B cell (primary cell): ENCODE results near the gene PREP. TPM values are rescaled to one million over a fixed set of nuclear protein-coding genes. Genes with fewer than 3 reads are reported as not detected.

Experiments used
- ATAC-seq: fragments of 200-7000 bp; cut with Tn5 transposase; one replicate; pipeline ENCODE4 v1.10.0; 2021; ENCODE audit warnings: low read depth, mild to moderate bottlenecking, moderate number of reproducible peaks, moderate library complexity
- CTCF ChIA-PET: fragments of 350-600 bp; sonication (Branson Sonifier 250); formaldehyde crosslinking; loops from one replicate; lab custom pipeline; 2021; ENCODE audit warnings: antibody characterized with exemption, inconsistent platforms; lab: Charles Lee
- POLR2A ChIA-PET: fragments of 350-600 bp; sonication (Branson Sonifier 250); formaldehyde crosslinking; loops from one replicate; lab custom pipeline; 2021; ENCODE audit warnings: antibody characterized with exemption; lab: Charles Lee
- DNase-seq: peaks from one replicate; pipeline ENCODE4 v3.0.0; 2013
- H2AFZ ChIP-seq: 2 replicates; pipeline ENCODE4 v1.6.1; 2012; ENCODE audit warnings: mild to moderate bottlenecking, low read depth, low read length; ENCODE audit not compliant: insufficient read depth, poor library complexity, severe bottlenecking
- H3K27ac ChIP-seq, 2 donors: 1 replicate in 1 of 2; 2 replicates in 1 of 2; pipeline ENCODE4 v1.5.1; 2012 to 2013; ENCODE audit warnings: low read length in 2 of 2, mild to moderate bottlenecking in 2 of 2, moderate library complexity in 1 of 2
- H3K27me3 ChIP-seq, 4 experiments: fragments of 200-600 bp in 1 of 4; sonication (generic) in 1 of 4; replicated peaks in 1 of 4; 1 replicate in 2 of 4; 2 replicates in 2 of 4; pipeline versions ENCODE4 v1.6.1 to v1.7.0; 2013 to 2016; ENCODE audit warnings: low read length in 3 of 4, mild to moderate bottlenecking in 2 of 4, mixed read lengths in 1 of 4, moderate library complexity in 1 of 4; ENCODE audit not compliant: insufficient read depth in 4 of 4, control insufficient read depth in 3 of 4; ENCODE audit errors: control extremely low read depth in 1 of 4
- H3K36me3 ChIP-seq, 2 experiments: replicated peaks in 1 of 2; 1 replicate in 1 of 2; 2 replicates in 1 of 2; pipeline versions ENCODE4 v1.6.1 to v1.7.1; 2013; ENCODE audit warnings: low read length in 1 of 2; ENCODE audit not compliant: insufficient read depth in 2 of 2, control insufficient read depth in 1 of 2; ENCODE audit errors: control extremely low read depth in 1 of 2, extremely low read depth in 1 of 2
- H3K4me1 ChIP-seq, 2 donors: fragments of 200-600 bp in 1 of 2; sonication (generic) in 1 of 2; 1 replicate in 1 of 2; 2 replicates in 1 of 2; pipeline versions ENCODE4 v1.5.1 to v1.6.1; 2013 to 2017; ENCODE audit warnings: low read length in 2 of 2; ENCODE audit not compliant: control insufficient read depth in 2 of 2, insufficient read depth in 2 of 2
- H3K4me2 ChIP-seq: replicated peaks from 2 replicates; pipeline ENCODE3; 2012; ENCODE audit warnings: mild to moderate bottlenecking, low read depth, low read length; ENCODE audit not compliant: poor library complexity, severe bottlenecking
- H3K4me3 ChIP-seq, 5 experiments: fragments of 200-600 bp in 1 of 5; sonication (generic) in 1 of 5; 1 replicate in 3 of 5; 2 replicates in 2 of 5; pipeline versions ENCODE4 v1.5.1 to v1.7.0; 2011 to 2016; ENCODE audit warnings: low read length in 4 of 5, mild to moderate bottlenecking in 4 of 5, low read depth in 2 of 5, control low read depth in 1 of 5, moderate library complexity in 1 of 5; ENCODE audit not compliant: insufficient read depth in 1 of 5; ENCODE audit errors: control extremely low read depth in 1 of 5, extremely low read depth in 1 of 5
- H3K79me2 ChIP-seq: fragments of 200-600 bp; sonication (generic); one replicate; pipeline ENCODE4 v1.6.0; 2016; ENCODE audit warnings: low read length; ENCODE audit not compliant: control insufficient read depth, insufficient read depth
- H3K9ac ChIP-seq: fragments of 200-600 bp; sonication (generic); 2 replicates; pipeline ENCODE4 v1.6.1; 2017; ENCODE audit warnings: mild to moderate bottlenecking, low read length, moderate library complexity
- H3K9me3 ChIP-seq, 3 donors: one replicate each; pipeline versions ENCODE4 v1.6.1 to v1.7.1; 2013; ENCODE audit warnings: low read length in 2 of 3; ENCODE audit not compliant: control insufficient read depth in 2 of 3, insufficient read depth in 1 of 3; ENCODE audit errors: control extremely low read depth in 1 of 3
- H4K20me1 ChIP-seq: 2 replicates; pipeline ENCODE4 v1.6.0; 2012; ENCODE audit warnings: mild to moderate bottlenecking, low read length; ENCODE audit not compliant: insufficient read depth, control insufficient read depth, poor library complexity, severe bottlenecking
- H3K27ac Mint-ChIP-seq: one replicate; pipeline ENCODE4 v1.8.0; 2021; ENCODE audit warnings: mixed read lengths
- H3K27me3 Mint-ChIP-seq: one replicate; pipeline ENCODE4 v1.8.0; 2021; ENCODE audit warnings: mixed read lengths
- H3K4me1 Mint-ChIP-seq: one replicate; pipeline ENCODE4 v1.8.0; 2021; ENCODE audit warnings: mixed read lengths
- H3K4me3 Mint-ChIP-seq: one replicate; pipeline ENCODE4 v1.8.0; 2021; ENCODE audit warnings: mixed read lengths
- H3K9me3 Mint-ChIP-seq: one replicate; pipeline ENCODE4 v1.8.0; 2022; ENCODE audit warnings: mixed read lengths; ENCODE audit not compliant: insufficient read depth
- EZH2 ChIP-seq: IDR thresholded peaks from 2 replicates; pipeline ENCODE4 v1.6.1; 2012; ENCODE audit warnings: borderline replicate concordance, low read depth, mild to moderate bottlenecking, moderate library complexity, low read length; ENCODE audit not compliant: insufficient read depth, poor library complexity, severe bottlenecking
- WGBS: methylation state at CpG from one replicate; pipeline ENCODE4 v1.1.5; 2013; ENCODE audit warnings: missing lambda C conversion rate; ENCODE audit not compliant: insufficient coverage; 5-methylcytosine and 5-hydroxymethylcytosine counted together
- intact Hi-C: fragments of 100-400 bp; cut with micrococcal nuclease; formaldehyde crosslinking; loops from one replicate; pipeline ENCODE4 v1.10.0; 2022
- polyA plus RNA-seq: library from polyadenylated mRNA; depleted of rRNA; stranded (reverse); fragments of >200 nt; gene quantifications from 2 replicates; pipeline ENCODE4 v1.2.3, GENCODE V29; 2012
- total RNA-seq, 2 donors: library from RNA; stranded (reverse); fragments of 120-200 nt in 1 of 2; gene quantifications; 1 replicate in 1 of 2; 2 replicates in 1 of 2; pipeline versions ENCODE4 v1.2.3 to v1.2.4, GENCODE V29; 2013 to 2022
- TF ChIP-seq, protein P1 (sequence below): fragments of 200-600 bp; IDR thresholded peaks from one replicate; pipeline ENCODE4 v1.8.0; 2022; ENCODE audit warnings: antibody characterized with exemption, mild to moderate bottlenecking

The PREP gene
- total and polyA plus RNA-seq, 2 donors (not counting 1 experiment from before 2014, with no cell fraction given), result 12.2 to 27.0 TPM

DNA sequence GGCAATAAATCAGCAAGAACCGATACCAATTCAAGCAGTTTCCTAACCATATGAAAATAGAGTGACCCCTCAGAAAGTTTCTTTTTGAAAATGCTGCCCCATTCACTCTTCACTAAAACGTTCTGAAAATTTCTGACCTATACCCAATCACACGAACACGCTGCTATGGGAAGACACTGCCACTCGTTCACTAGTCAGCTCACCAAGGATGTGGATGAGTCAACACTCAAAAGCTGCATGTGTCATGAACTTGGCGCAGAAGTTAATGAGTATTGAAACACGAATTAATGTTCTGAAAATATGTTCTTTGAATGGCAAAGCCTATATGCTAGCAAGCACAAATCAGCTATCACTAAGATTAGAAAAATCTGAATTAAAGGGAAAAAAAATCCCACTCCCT is 84.2 kb downstream of the PREP start:
- no peaks in the 10 kb centered on the region for H3K79me2 ChIP-seq
- no peaks in the 10 kb centered on the region for H3K4me1 ChIP-seq
- H3K4me3 Mint-ChIP-seq, result no peak overlapping the region
- no peaks in the 10 kb centered on the region for H3K9me3 ChIP-seq
- H4K20me1 ChIP-seq, result no peaks in the 10 kb centered on the region
- TF ChIP-seq, protein P1, sequence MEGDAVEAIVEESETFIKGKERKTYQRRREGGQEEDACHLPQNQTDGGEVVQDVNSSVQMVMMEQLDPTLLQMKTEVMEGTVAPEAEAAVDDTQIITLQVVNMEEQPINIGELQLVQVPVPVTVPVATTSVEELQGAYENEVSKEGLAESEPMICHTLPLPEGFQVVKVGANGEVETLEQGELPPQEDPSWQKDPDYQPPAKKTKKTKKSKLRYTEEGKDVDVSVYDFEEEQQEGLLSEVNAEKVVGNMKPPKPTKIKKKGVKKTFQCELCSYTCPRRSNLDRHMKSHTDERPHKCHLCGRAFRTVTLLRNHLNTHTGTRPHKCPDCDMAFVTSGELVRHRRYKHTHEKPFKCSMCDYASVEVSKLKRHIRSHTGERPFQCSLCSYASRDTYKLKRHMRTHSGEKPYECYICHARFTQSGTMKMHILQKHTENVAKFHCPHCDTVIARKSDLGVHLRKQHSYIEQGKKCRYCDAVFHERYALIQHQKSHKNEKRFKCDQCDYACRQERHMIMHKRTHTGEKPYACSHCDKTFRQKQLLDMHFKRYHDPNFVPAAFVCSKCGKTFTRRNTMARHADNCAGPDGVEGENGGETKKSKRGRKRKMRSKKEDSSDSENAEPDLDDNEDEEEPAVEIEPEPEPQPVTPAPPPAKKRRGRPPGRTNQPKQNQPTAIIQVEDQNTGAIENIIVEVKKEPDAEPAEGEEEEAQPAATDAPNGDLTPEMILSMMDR, result no peak
- no peak for TF ChIP-seq EZH2
- no peak overlapping the region for H3K4me2 ChIP-seq
- H2AFZ ChIP-seq, result no peak overlapping the region
- ChIA-PET CTCF (interaction anchor here (0.6 kb wide), 1 partner anchor 1741 kb away, joined by 3 read pairs; no protein-coding TSS in a partner anchor), POLR2A (no interaction called here)
- no peaks in the 10 kb centered on the region for H3K9me3 Mint-ChIP-seq
- H3K27me3 ChIP-seq, result no peaks in the 10 kb centered on the region
- H3K4me3 ChIP-seq, result no peak overlapping the region
- intact Hi-C loops, result no loop called here
- no peak for ATAC-seq
- no peak overlapping the region for H3K27ac Mint-ChIP-seq
- WGBS, result 82% methylated on average over 5 of the region's 7 CpGs
- DNase-seq, result no peak
- H3K9ac ChIP-seq, result no peak overlapping the region
- H3K36me3 ChIP-seq, result peaks cover 0 to 51% of the 10 kb centered on the region in 2 experiments
- H3K27me3 Mint-ChIP-seq, result no peaks in the 10 kb centered on the region
- no peaks in the 10 kb centered on the region for H3K4me1 Mint-ChIP-seq
- no peak overlapping the region for H3K27ac ChIP-seq

DNA sequence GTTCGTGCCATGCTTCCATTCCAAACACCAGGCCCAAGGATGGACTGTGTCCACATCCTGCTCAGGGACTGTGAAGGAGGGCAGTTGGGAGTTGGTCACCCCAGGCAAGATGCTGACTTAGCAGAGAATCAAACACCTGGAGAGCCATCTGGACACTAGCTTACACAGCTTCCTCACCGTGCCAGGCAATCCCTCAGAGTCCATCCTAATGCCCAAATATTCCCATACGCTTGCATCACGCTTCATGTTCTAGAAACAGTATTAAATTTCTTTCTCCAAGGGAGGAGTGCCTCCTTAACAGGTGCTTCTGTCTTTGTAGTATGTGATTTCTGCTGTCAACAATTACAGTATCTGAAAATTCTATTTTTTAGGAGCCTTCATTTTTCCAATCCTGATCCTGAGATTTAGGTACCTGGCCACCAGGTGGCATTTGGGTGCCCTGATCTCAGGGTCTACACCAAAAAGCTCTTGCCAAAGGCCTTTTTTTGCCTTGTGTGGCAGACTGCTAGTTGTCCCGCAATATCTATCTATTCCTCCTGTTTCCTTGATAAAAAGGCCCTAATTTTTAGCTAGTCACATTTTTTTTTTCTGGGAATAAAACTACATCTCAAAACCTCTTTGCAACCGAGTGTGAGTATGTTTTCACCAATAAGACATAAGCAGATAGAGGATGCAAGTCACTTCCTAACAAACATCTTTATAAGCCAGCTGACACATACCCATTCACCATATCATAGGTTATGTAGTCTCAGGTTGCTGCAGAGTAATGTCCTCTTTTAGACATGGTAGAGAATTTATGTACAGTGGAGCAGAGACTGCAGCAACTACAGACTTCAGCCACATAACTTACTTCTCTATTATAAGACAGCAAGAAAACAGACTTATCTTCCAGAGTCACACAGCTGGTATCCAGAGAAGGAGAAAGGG is 85.0 kb downstream of the PREP start:
- WGBS, result 94% methylated on average over 2 of the region's 6 CpGs
- H2AFZ ChIP-seq, result no peak overlapping the region
- H4K20me1 ChIP-seq, result no peaks in the 10 kb centered on the region
- ATAC-seq, result no peak
- H3K36me3 ChIP-seq, result peaks cover 0 to 48% of the 10 kb centered on the region in 2 experiments
- Mint-ChIP-seq H3K9me3 (no peaks in the 10 kb centered on the region), H3K27me3 (no peaks in the 10 kb centered on the region), H3K4me1 (no peaks in the 10 kb centered on the region), H3K4me3 (no peak overlapping the region), H3K27ac (no peak overlapping the region)
- H3K4me2 ChIP-seq, result no peak overlapping the region
- POLR2A ChIA-PET, result no interaction called here
- no peak overlapping the region for H3K4me3 ChIP-seq
- CTCF ChIA-PET, result interaction anchor here (1.3 kb wide), 1 partner anchor 85 kb away, joined by 3 read pairs; the partner anchor contains the start of gene PREP
- no peaks in the 10 kb centered on the region for H3K9me3 ChIP-seq
- H3K9ac ChIP-seq, result no peak overlapping the region
- no peaks in the 10 kb centered on the region for H3K4me1 ChIP-seq
- H3K27ac ChIP-seq, result no peak overlapping the region
- TF ChIP-seq, protein P1, result peak; percentile 16
- no peak for TF ChIP-seq EZH2
- no peak for DNase-seq
- intact Hi-C loops, result no loop called here
- H3K27me3 ChIP-seq, result no peaks in the 10 kb centered on the region
- no peaks in the 10 kb centered on the region for H3K79me2 ChIP-seq
